Left ventricle myocardium superior (tissue), 1 donor: ENCODE measurements around the gene RALGAPA1. TPM values are rescaled to one million over a fixed set of nuclear protein-coding genes. Genes with fewer than 3 reads are reported as not detected.
A peak's percentile ranks its signal among the peaks of the same experiment; 100 is the strongest.

Experiments
- ATAC-seq: fragments of 200-7000 bp; cut with Tn5 transposase; one replicate; pipeline ENCODE4 v1.9.1; 2020; ENCODE audit warnings: mild to moderate bottlenecking, moderate library complexity
- DNase-seq: peaks from one replicate; pipeline ENCODE4 v3.0.0-alpha.2; 2020
- intact Hi-C: fragments of 100-400 bp; cut with micrococcal nuclease; formaldehyde crosslinking; loops from one replicate; pipeline ENCODE4 v1.11.0; 2022
- total RNA-seq: library from RNA; stranded (reverse); fragmentation: NEBNext Ultra II Directional; extraction: Animal tissue kit (Norgen Biotek cat#: 25700); gene quantifications from one replicate; pipeline ENCODE4 v1.2.1, GENCODE V29; 2021
- donor health status: DM: no; HTN: yes; CAD: no; lungs with severe emphysema.

RALGAPA1 gene
- total RNA-seq, 1 donor from 2014 or later: 31.8 TPM

GRCh38 chr14:35576856-35577255 lies 232.2 kb downstream of the RALGAPA1 start:
- ATAC-seq (no peak), DNase-seq (no peak)
- intact Hi-C loops: no loop called here

GRCh38 chr14:35576260-35576659 lies 232.8 kb downstream of the RALGAPA1 start:
- ATAC-seq (no peak), DNase-seq (no peak)
- intact Hi-C loops: no loop called here

DNA sequence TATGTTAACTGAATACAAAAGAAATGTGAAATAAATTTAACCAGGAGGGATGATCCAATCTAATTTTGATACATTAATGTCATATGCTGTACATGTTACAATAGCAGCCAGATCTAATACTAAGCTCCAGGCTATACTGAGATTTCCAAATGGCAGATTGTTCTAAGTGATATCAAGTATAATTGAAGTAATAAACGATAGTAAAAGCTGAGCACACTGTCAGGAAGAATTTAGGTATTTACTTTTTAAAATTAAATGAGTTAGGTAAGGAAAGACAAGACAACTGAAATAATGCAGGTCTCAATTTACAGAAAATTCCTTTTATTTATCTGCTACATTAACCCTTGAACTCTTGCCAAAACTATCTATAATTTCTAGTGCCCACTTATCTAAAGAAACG lies 235.2 kb downstream of the RALGAPA1 start:
- intact Hi-C loops: no loop called here
- DNase-seq: no peak
- no peak for ATAC-seq

DNA sequence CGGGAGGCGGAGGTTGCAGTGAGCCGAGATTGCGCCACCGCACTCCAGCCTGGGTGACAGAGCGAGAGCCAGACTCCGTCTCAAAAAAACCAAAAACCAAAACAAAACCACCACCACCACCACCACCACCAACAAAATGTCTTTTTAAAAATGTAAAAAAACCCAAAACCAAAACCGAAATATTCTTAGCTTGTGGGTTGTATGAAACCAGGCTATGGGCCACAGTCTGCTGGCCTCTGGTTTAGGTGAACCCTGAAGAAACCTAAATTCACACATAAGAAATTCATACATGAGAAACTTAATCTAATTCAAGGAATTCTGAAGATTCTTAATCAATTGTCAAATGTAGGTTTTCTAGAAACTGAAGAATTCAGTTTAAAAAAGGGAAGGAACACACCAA lies 237.5 kb downstream of the RALGAPA1 start:
- ATAC-seq: no peak
- intact Hi-C loops: no loop called here
- DNase-seq: no peak

- intact Hi-C loops: no loop called here
- DNase-seq (no peak), ATAC-seq (no peak)
These were observed 243.1 kb downstream of the RALGAPA1 start for GRCh38 chr14:35565871-35566464.

GRCh38 chr14:35558680-35559079 lies 250.4 kb downstream of the RALGAPA1 start:
- no peak for ATAC-seq
- DNase-seq: no peak
- intact Hi-C loops: no loop called here

- no peak for DNase-seq
- no peak for ATAC-seq
- intact Hi-C loops: no loop called here
These were observed 251.8 kb downstream of the RALGAPA1 start for GRCh38 chr14:35557221-35557747.

- ATAC-seq (no peak), DNase-seq (no peak)
- intact Hi-C loops: no loop called here
These were observed 252.5 kb downstream of the RALGAPA1 start for GRCh38 chr14:35556548-35556947.

DNA sequence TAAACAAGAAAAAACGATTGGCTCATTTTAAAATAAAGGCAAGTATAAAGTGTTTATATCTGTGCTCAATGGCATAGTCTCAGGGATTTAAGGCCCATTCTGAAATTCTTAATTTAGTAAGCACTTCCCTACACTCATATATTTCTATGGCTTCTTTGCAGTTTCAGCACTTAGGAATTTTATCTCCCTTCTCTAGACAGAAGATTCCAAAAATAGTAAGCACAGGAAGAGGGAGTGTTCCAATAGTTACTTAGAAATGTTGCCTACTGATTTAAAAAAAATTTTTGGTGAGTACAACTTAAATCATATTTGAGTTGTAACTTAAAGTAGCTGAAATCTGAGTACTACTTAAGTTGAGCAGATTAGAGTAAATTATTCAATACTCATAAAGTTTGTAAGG lies 255.3 kb downstream of the RALGAPA1 start:
- no peak for DNase-seq
- no peak for ATAC-seq
- intact Hi-C loops: no loop called here

DNA sequence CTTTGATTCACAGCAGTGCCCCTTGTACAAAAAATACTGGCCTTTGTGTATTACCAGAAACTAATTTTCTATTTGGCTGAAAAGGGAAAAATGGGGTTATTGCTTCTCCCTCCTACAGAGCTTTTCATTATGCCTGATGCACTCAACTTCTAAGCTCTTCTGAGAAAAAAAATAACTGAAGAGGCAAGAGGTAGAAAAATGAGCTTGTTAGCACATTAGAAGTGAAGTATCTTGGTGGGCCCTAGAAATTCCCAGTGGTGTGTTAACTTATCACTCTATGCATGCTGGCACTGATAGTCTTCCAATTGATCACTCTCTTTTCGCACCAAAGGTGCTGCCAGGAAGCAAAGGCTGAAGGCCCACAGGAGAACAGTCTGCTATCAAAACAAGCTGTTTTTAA lies 258.0 kb downstream of the RALGAPA1 start:
- ATAC-seq (no peak), DNase-seq (no peak)
- intact Hi-C loops: no loop called here

GRCh38 chr14:35549551-35549950 lies 259.5 kb downstream of the RALGAPA1 start:
- intact Hi-C loops: no loop called here
- no peak for ATAC-seq
- no peak for DNase-seq

- DNase-seq: no peak
- no peak for ATAC-seq
- intact Hi-C loops: no loop called here
These were observed 266.1 kb downstream of the RALGAPA1 start for GRCh38 chr14:35543006-35543405.

GRCh38 chr14:35539969-35540368 lies 269.1 kb downstream of the RALGAPA1 start:
- no peak for ATAC-seq
- intact Hi-C loops: no loop called here
- no peak for DNase-seq

GRCh38 chr14:35535483-35536112 lies 273.5 kb downstream of the RALGAPA1 start:
- DNase-seq (no peak), ATAC-seq (no peak)
- intact Hi-C loops: no loop called here

GRCh38 chr14:35534873-35535482 lies 274.1 kb downstream of the RALGAPA1 start:
- ATAC-seq (peak; percentile 96), DNase-seq (peak; percentile 75)
- intact Hi-C loops: no loop called here

- DNase-seq (peak; percentile 24), ATAC-seq (peak; percentile 15)
- intact Hi-C loops: no loop called here
These were observed 274.8 kb downstream of the RALGAPA1 start for GRCh38 chr14:35534208-35534872.

- DNase-seq (peak; percentile 66), ATAC-seq (peak; percentile 82)
- intact Hi-C loops: no loop called here
These were observed 275.5 kb downstream of the RALGAPA1 start, which contains the start of gene INSM2 for GRCh38 chr14:35533357-35534207. INSM2 (plus strand) TSS chr14:35534164; CDS start chr14:35534253, 89 bp downstream.

DNA sequence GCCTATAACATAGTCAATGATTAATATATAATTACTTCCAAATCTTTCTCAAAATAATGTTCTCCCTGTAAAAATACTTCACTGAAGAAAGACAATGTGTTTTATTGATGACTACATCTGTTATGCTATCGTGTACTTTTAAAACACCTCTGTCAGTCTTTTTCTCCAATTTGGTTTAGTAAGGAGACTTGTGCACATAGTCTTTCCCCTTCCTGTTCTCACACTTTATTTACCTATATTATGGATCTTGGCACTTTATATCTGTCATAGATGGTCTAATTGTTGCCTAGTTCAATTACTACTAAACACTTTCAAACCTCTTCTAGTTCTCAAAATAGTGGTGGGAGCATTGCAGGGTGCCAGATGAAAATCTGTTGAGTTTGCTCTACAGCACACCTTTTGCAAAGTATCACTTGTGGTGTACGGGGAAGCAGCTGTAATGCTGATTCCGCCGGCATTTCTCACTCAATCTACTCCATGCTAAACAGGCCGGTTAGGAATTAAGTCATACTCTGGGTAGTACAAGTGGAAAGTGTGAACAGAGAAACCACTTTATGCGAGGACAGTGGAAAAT lies 276.2 kb downstream of the RALGAPA1 start:
- no peak for ATAC-seq
- DNase-seq: no peak
- intact Hi-C loops: no loop called here
